ENCODE measurements around the gene SHC3.

DNA sequence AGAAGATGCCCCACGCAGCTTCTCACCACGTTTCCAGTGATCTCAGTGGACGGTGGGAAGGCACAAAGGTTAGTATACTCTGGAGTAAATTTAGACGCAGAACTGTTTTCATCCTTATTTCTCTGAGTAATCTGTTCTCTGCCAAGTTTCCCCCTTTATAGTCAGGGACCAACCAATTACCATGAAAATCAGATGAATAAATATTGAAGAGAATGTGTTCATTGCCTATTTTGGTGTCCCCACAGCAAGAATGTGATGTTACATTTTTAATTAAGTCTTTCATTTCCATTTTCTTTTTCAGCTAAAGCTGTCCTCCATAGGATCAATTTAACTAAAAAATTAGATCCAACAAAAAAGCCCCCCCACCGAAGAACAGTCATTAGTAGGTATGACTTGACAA, 146.0 kb downstream of the SHC3 start:
- TF ChIP-seq, protein P1, sequence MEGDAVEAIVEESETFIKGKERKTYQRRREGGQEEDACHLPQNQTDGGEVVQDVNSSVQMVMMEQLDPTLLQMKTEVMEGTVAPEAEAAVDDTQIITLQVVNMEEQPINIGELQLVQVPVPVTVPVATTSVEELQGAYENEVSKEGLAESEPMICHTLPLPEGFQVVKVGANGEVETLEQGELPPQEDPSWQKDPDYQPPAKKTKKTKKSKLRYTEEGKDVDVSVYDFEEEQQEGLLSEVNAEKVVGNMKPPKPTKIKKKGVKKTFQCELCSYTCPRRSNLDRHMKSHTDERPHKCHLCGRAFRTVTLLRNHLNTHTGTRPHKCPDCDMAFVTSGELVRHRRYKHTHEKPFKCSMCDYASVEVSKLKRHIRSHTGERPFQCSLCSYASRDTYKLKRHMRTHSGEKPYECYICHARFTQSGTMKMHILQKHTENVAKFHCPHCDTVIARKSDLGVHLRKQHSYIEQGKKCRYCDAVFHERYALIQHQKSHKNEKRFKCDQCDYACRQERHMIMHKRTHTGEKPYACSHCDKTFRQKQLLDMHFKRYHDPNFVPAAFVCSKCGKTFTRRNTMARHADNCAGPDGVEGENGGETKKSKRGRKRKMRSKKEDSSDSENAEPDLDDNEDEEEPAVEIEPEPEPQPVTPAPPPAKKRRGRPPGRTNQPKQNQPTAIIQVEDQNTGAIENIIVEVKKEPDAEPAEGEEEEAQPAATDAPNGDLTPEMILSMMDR (conservative IDR thresholded peaks at IDR 0.05; ENCODE audit: low read length) = no peak
- TF ChIP-seq EZH2phosphoT487 (IDR thresholded peaks at IDR 0.05; ENCODE audit: borderline replicate concordance, low read depth, low read length) = no peak
